Prostate gland (tissue), 2 donors: ENCODE results near the gene KRT40.

ENCODE experiments used
- CTCF ChIP-seq, 4 experiments: fragments of 200-600 bp in 2 of 4; fragments of 450-650 bp in 2 of 4; sonication (generic) in 2 of 4; IDR thresholded peaks; 1 replicate in 3 of 4; 2 replicates in 1 of 4; pipeline ENCODE4 v1.5.1; 2016 to 2019; ENCODE audit warnings: antibody characterized with exemption in 4 of 4, mild to moderate bottlenecking in 2 of 4, moderate library complexity in 2 of 4
- POLR2A ChIP-seq: fragments of 450-650 bp; IDR thresholded peaks from one replicate; pipeline ENCODE4 v1.6.1; 2016; ENCODE audit warnings: antibody characterized with exemption, mild to moderate bottlenecking
- POLR2AphosphoS5 ChIP-seq: sonication (generic); formaldehyde crosslinking; IDR thresholded peaks from one replicate; pipeline ENCODE4 v1.6.1; 2017; ENCODE audit warnings: antibody characterized with exemption

- TF ChIP-seq CTCF (IDR thresholded peaks at IDR 0.05) (no peak), POLR2A (no peak), POLR2AphosphoS5 (no peak)
Observed at GRCh38 chr17:41010441-41010840, 26.3 kb upstream of the KRT40 start.
